A673 (cell line): ENCODE measurements around the gene SPDYE4. TPM values are rescaled to one million over a fixed set of nuclear protein-coding genes. Genes with fewer than 3 reads are reported as not detected.

Experiments used
- BruUV-seq: library from RNA; stranded (reverse); fragments of 400-500 nt; replicated peaks from 2 replicates; lab custom pipeline; 2021; lab: Mats Ljungman, UMichigan
- CTCF ChIA-PET: fragments of 300-600 bp; sonication (Branson Sonifier 250); formaldehyde crosslinking; loops from one replicate; lab custom pipeline; 2022; ENCODE audit warnings: antibody characterized with exemption; lab: Charles Lee
- POLR2A ChIA-PET: fragments of 300-600 bp; sonication (Branson Sonifier 250); formaldehyde crosslinking; loops from one replicate; lab custom pipeline; 2022; ENCODE audit warnings: antibody characterized with exemption; ENCODE audit not compliant: low non-redundant PET; lab: Charles Lee
- DNase-seq: peaks from one replicate; pipeline ENCODE4 v3.0.0-alpha.2; 2015; ENCODE audit warnings: low spot score
- H3K27ac ChIP-seq: fragments of 200-600 bp; sonication (generic); 2 replicates; pipeline ENCODE4 v1.5.1; 2016; ENCODE audit warnings: mixed run types, low read depth, mild to moderate bottlenecking, mixed read lengths, antibody characterized with exemption, low read length; ENCODE audit not compliant: poor library complexity, severe bottlenecking
- H3K27me3 ChIP-seq: fragments of 200-600 bp; sonication (generic); replicated peaks from 2 replicates; pipeline ENCODE4 v1.6.1; 2017; ENCODE audit warnings: mixed run types, low read depth, mild to moderate bottlenecking, mixed read lengths, antibody characterized with exemption, low read length; ENCODE audit not compliant: insufficient read depth, poor library complexity
- H3K36me3 ChIP-seq: fragments of 200-600 bp; sonication (generic); 2 replicates; pipeline ENCODE4 v1.6.1; 2016; ENCODE audit warnings: mixed run types, mild to moderate bottlenecking, mixed read lengths, antibody characterized with exemption, low read length; ENCODE audit not compliant: insufficient read depth, poor library complexity, severe bottlenecking
- H3K4me1 ChIP-seq: fragments of 200-600 bp; sonication (generic); 2 replicates; pipeline ENCODE4 v1.6.1; 2017; ENCODE audit warnings: mixed run types, mild to moderate bottlenecking, mixed read lengths, antibody characterized with exemption, low read length; ENCODE audit not compliant: insufficient read depth, poor library complexity, severe bottlenecking
- H3K4me3 ChIP-seq: fragments of 200-600 bp; sonication (generic); 2 replicates; pipeline ENCODE4 v1.5.1; 2016; ENCODE audit warnings: low read depth, mixed run types, mild to moderate bottlenecking, mixed read lengths, low read length; ENCODE audit not compliant: poor library complexity, severe bottlenecking
- H3K9me3 ChIP-seq: fragments of 200-600 bp; sonication (generic); 2 replicates; pipeline ENCODE4 v1.6.1; 2016; ENCODE audit warnings: mixed run types, low read depth, mild to moderate bottlenecking, mixed read lengths, antibody characterized with exemption, low read length; ENCODE audit not compliant: poor library complexity, severe bottlenecking
- EZH2 ChIP-seq: fragments of 200-600 bp; sonication (generic); IDR thresholded peaks from 2 replicates; pipeline ENCODE4 v1.6.1; 2017; ENCODE audit warnings: borderline replicate concordance, low read depth, mild to moderate bottlenecking, mixed read lengths, antibody characterized with exemption, low read length; ENCODE audit not compliant: poor library complexity, severe bottlenecking
- intact Hi-C: fragments of 100-400 bp; cut with micrococcal nuclease; formaldehyde crosslinking; loops from one replicate; pipeline ENCODE4 v1.10.0; 2022; ENCODE audit not compliant: unreplicated experiment
- total RNA-seq: library from RNA; stranded (reverse); gene quantifications from 2 replicates; pipeline ENCODE4 v1.2.3, GENCODE V29; 2021
- TF ChIP-seq, protein P1 (sequence below): fragments of 300-800, 200-600 bp; sonication (generic); conservative IDR thresholded peaks from 2 replicates; pipeline ENCODE4 v1.5.1; 2017; ENCODE audit warnings: low read depth, mild to moderate bottlenecking, antibody characterized with exemption, low read length, moderate library complexity, mixed read lengths

The SPDYE4 gene
- total RNA-seq, 1 experiment from 2014 or later, result not detected

- ChIA-PET POLR2A (no interaction called here), CTCF (no interaction called here)
- H3K36me3 ChIP-seq, result no peaks in the 10 kb centered on the region
- no peaks in the 10 kb centered on the region for H3K27me3 ChIP-seq
- no peak for DNase-seq
- BruUV-seq, result no TSS peak
- intact Hi-C loops, result no loop called here
- H3K9me3 ChIP-seq, result no peaks in the 10 kb centered on the region
- TF ChIP-seq EZH2, result no peak
- TF ChIP-seq, protein P1, sequence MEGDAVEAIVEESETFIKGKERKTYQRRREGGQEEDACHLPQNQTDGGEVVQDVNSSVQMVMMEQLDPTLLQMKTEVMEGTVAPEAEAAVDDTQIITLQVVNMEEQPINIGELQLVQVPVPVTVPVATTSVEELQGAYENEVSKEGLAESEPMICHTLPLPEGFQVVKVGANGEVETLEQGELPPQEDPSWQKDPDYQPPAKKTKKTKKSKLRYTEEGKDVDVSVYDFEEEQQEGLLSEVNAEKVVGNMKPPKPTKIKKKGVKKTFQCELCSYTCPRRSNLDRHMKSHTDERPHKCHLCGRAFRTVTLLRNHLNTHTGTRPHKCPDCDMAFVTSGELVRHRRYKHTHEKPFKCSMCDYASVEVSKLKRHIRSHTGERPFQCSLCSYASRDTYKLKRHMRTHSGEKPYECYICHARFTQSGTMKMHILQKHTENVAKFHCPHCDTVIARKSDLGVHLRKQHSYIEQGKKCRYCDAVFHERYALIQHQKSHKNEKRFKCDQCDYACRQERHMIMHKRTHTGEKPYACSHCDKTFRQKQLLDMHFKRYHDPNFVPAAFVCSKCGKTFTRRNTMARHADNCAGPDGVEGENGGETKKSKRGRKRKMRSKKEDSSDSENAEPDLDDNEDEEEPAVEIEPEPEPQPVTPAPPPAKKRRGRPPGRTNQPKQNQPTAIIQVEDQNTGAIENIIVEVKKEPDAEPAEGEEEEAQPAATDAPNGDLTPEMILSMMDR, result no peak
- H3K4me1 ChIP-seq, result peaks cover 12% of the 10 kb centered on the region
- H3K4me3 ChIP-seq, result no peak overlapping the region
- no peak overlapping the region for H3K27ac ChIP-seq
Measured at GRCh38 chr17:8701754-8702153, 56.6 kb downstream of the SPDYE4 start.

DNA sequence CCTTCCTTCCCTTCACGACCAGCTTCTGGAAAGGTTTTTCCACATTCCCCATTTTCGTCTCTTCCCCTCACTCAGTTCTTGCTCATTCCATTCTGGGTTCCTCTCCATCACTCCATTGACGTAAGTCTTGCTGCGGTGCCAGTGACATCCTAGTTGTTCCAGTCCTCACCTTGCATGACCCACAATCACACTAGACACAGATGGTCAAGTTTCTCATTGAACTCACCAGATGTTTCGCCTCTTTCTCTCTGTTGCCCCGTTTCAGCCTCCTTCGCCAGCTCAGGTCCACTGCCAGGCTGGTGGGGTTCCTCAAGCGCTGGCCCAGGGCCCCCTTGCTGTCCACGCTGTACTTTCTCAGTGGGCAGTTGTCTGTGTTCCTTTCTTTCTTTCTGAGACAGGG, 57.1 kb downstream of the SPDYE4 start:
- CTCF ChIA-PET, result no interaction called here
- POLR2A ChIA-PET, result no interaction called here
- Histone ChIP-seq H3K4me3 (no peak overlapping the region), H3K4me1 (peaks cover 12% of the 10 kb centered on the region), H3K36me3 (no peaks in the 10 kb centered on the region), H3K9me3 (no peaks in the 10 kb centered on the region), H3K27ac (no peak overlapping the region), H3K27me3 (no peaks in the 10 kb centered on the region)
- intact Hi-C loops, result no loop called here
- TF ChIP-seq EZH2, result no peak
- TF ChIP-seq, protein P1, result no peak
- no peak for DNase-seq
- no TSS peak for BruUV-seq

Other genes starting within 250 kb of the SPDYE4 start
- gene MYH10, start 127.8 kb downstream of the SPDYE4 start, total RNA-seq, result 129 and 167 TPM in 2 replicates
- 0.28 TPM in 1 of 2 replicates, not detected in the other for gene CCDC42, start 13.7 kb downstream of the SPDYE4 start, total RNA-seq
- not detected in 2 replicates for gene MFSD6L, start 40.8 kb upstream of the SPDYE4 start, total RNA-seq
- gene PIK3R6, start 109.1 kb upstream of the SPDYE4 start, total RNA-seq, result 0.13 TPM in 1 of 2 replicates, not detected in the other
- gene PIK3R5, start 207.2 kb upstream of the SPDYE4 start, total RNA-seq, result 0.09 and 0.24 TPM in 2 replicates